ENCODE data around the gene LEKR1.

Gene LEKR1

DNA sequence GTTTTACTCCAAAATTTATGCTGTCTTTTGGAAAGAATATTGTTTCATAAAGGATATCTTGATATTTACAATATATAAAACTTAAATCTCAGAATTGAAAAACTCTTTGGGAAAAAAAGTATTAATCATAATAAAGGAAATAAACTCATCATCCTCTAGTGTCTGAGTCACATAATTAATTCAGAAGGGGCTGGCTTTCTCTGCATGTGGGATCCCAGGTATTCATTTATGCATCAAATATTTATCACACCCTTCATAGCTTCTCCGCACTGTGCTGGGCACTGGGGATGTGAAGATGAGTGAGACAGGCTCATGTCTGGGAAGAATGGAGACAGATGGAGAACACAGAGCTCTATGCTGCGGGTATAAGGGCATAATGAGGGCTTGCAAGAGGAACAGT lies 268.1 kb downstream of the LEKR1 start:
- 0 out of 2 replicates have a peak, but pooled peaks cover 2% of the 10 kb centered on the region for H3K27me3 ChIP-seq (ENCODE audit: low read depth, low read length)
- peaks cover 50% of the 10 kb centered on the region for H3K4me1 ChIP-seq (ENCODE audit: low read length)
- H3K9ac ChIP-seq (ENCODE audit: low read length), result no peak overlapping the region
- TF ChIP-seq, protein P1, sequence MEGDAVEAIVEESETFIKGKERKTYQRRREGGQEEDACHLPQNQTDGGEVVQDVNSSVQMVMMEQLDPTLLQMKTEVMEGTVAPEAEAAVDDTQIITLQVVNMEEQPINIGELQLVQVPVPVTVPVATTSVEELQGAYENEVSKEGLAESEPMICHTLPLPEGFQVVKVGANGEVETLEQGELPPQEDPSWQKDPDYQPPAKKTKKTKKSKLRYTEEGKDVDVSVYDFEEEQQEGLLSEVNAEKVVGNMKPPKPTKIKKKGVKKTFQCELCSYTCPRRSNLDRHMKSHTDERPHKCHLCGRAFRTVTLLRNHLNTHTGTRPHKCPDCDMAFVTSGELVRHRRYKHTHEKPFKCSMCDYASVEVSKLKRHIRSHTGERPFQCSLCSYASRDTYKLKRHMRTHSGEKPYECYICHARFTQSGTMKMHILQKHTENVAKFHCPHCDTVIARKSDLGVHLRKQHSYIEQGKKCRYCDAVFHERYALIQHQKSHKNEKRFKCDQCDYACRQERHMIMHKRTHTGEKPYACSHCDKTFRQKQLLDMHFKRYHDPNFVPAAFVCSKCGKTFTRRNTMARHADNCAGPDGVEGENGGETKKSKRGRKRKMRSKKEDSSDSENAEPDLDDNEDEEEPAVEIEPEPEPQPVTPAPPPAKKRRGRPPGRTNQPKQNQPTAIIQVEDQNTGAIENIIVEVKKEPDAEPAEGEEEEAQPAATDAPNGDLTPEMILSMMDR (IDR thresholded peaks at IDR 0.05; ENCODE audit: low read depth, low read length), result no peak
- TF ChIP-seq EZH2phosphoT487 (IDR thresholded peaks at IDR 0.05; ENCODE audit: low read depth), result no peak
- H4K20me1 ChIP-seq (ENCODE audit: insufficient read depth, low read length), result no peaks in the 10 kb centered on the region
- H3K79me2 ChIP-seq (ENCODE audit: low read length), result no peaks in the 10 kb centered on the region
- no peaks in the 10 kb centered on the region for H3K9me3 ChIP-seq (ENCODE audit: insufficient read depth, low read length)
- H3K27ac ChIP-seq (ENCODE audit: low read length), result no peak overlapping the region
- no peaks in the 10 kb centered on the region for H3K36me3 ChIP-seq (replicated peaks; ENCODE audit: low read depth, low read length)
- H3K4me2 ChIP-seq (ENCODE audit: low read length), result no peak overlapping the region
- no peak overlapping the region for H2AFZ ChIP-seq (ENCODE audit: low read depth, low read length)
- H3K4me3 ChIP-seq (ENCODE audit: low read length), result no peak overlapping the region

DNA sequence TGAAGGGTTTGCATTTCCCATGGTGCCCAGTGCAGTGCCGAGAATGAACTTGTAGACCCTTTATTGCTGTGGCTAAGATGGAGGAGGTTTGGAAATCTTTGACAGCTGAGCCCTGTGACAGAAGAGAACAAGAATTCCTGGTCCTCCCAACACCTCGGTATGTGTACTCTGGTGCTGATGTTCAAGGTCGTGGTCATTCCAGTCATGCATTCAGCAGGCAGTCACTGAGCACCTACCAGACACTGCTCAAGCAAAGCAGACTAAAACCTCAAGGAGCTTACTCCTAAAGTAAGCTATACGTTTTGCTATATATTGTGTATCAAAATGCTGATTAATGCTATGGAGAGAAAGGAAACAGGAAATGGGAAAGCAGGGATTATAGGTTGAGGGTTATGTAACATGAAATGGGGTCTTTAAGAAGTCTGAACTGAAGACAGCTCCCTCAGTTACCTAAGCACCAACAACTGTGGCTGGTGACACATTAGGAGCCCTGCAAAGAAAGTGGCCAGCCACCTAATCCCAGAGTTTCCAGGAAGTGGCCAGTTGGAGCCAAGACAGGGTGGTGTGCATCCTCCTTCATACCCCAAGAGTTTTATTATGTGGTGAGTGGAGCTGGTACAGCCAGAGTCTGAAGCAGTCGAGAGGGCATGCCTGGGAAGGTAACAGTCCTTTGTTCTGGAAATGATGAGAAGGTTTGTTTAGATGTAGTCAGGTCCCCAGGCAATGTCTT lies 268.8 kb downstream of the LEKR1 start:
- Histone ChIP-seq H4K20me1 (ENCODE audit: insufficient read depth, low read length) (no peaks in the 10 kb centered on the region), H3K4me1 (ENCODE audit: low read length) (peaks cover 43% of the 10 kb centered on the region), H3K9ac (ENCODE audit: low read length) (no peak overlapping the region), H3K4me3 (ENCODE audit: low read length) (no peak overlapping the region), H3K9me3 (ENCODE audit: insufficient read depth, low read length) (no peaks in the 10 kb centered on the region), H3K4me2 (ENCODE audit: low read length) (no peak overlapping the region), H3K27ac (ENCODE audit: low read length) (no peak overlapping the region), H3K27me3 (ENCODE audit: low read depth, low read length) (0 out of 2 replicates have a peak, but pooled peaks cover 2% of the 10 kb centered on the region), H3K79me2 (ENCODE audit: low read length) (no peaks in the 10 kb centered on the region), H2AFZ (ENCODE audit: low read depth, low read length) (no peak overlapping the region), H3K36me3 (replicated peaks; ENCODE audit: low read depth, low read length) (no peaks in the 10 kb centered on the region)
- TF ChIP-seq EZH2phosphoT487 (IDR thresholded peaks at IDR 0.05; ENCODE audit: low read depth), result no peak
- TF ChIP-seq, protein P1 (IDR thresholded peaks at IDR 0.05; ENCODE audit: low read depth, low read length), result no peak

Data from OCI-LY3 (cell line).